MM.1S (cell line): ENCODE results near the gene ACAP2.

Experiments used
- DNase-seq: peaks from one replicate; pipeline ENCODE4 v3.0.0-alpha.2; 2015
- H2AFZ ChIP-seq: fragments of 300-600 bp; sonication (generic); 2 replicates; pipeline ENCODE4 v1.6.0; 2016; ENCODE audit warnings: antibody characterized with exemption, low read length
- H3F3A ChIP-seq: fragments of 300-600 bp; sonication (generic); 2 replicates; pipeline ENCODE4 v1.6.1; 2016; ENCODE audit warnings: mild to moderate bottlenecking, antibody characterized with exemption, low read length, moderate library complexity, mixed read lengths; ENCODE audit not compliant: insufficient read depth
- H3K27ac ChIP-seq: fragments of 300-600 bp; sonication (generic); 2 replicates; pipeline ENCODE4 v1.5.1; 2016; ENCODE audit warnings: mild to moderate bottlenecking, low read length
- H3K27me3 ChIP-seq: fragments of 300-600 bp; sonication (generic); replicated peaks from 2 replicates; pipeline ENCODE4 v1.6.0; 2016; ENCODE audit warnings: low read length; ENCODE audit not compliant: insufficient read depth
- H3K36me3 ChIP-seq: fragments of 300-600 bp; sonication (generic); replicated peaks from 2 replicates; pipeline ENCODE4 v1.6.1; 2016; ENCODE audit warnings: mild to moderate bottlenecking, low read length, mixed read lengths; ENCODE audit not compliant: insufficient read depth
- H3K4me1 ChIP-seq: fragments of 300-600 bp; sonication (generic); 2 replicates; pipeline ENCODE4 v1.6.1; 2016; ENCODE audit warnings: low read length, mixed read lengths
- H3K4me2 ChIP-seq: fragments of 300-600 bp; sonication (generic); 2 replicates; pipeline ENCODE4 v1.6.0; 2016; ENCODE audit warnings: low read depth, low read length
- H3K4me3 ChIP-seq: fragments of 300-600 bp; sonication (generic); 2 replicates; pipeline ENCODE4 v1.5.1; 2016; ENCODE audit warnings: low read length, mixed read lengths
- H3K79me2 ChIP-seq: fragments of 300-600 bp; sonication (generic); 2 replicates; pipeline ENCODE4 v1.6.1; 2016; ENCODE audit warnings: mixed run types, low read length, mixed read lengths
- H3K9ac ChIP-seq: fragments of 300-600 bp; sonication (generic); 2 replicates; pipeline ENCODE4 v1.6.1; 2016; ENCODE audit warnings: low read length, mixed read lengths
- H3K9me2 ChIP-seq: fragments of 300-600 bp; sonication (generic); replicated peaks from 2 replicates; pipeline ENCODE4 v1.6.1; 2016; ENCODE audit warnings: mild to moderate bottlenecking, low read length, mixed read lengths; ENCODE audit not compliant: insufficient read depth
- H3K9me3 ChIP-seq: fragments of 300-600 bp; sonication (generic); replicated peaks from 2 replicates; pipeline ENCODE4 v1.6.1; 2016; ENCODE audit warnings: mild to moderate bottlenecking, low read length, mixed read lengths; ENCODE audit not compliant: insufficient read depth
- H4K20me1 ChIP-seq: fragments of 300-600 bp; sonication (generic); 2 replicates; pipeline ENCODE4 v1.6.1; 2016; ENCODE audit warnings: mild to moderate bottlenecking, low read length, moderate library complexity, mixed read lengths; ENCODE audit not compliant: insufficient read depth
- CTCF ChIP-seq: fragments of 300-600 bp; sonication (generic); IDR thresholded peaks from 2 replicates; pipeline ENCODE4 v1.5.1; 2016; ENCODE audit warnings: antibody characterized with exemption, low read length, mixed read lengths
- EZH2 ChIP-seq: fragments of 300-600 bp; sonication (generic); optimal IDR thresholded peaks from 2 replicates; pipeline ENCODE3; 2017; ENCODE audit warnings: low read depth, mild to moderate bottlenecking, antibody characterized with exemption, low read length, mixed read lengths
- EZH2phosphoT487 ChIP-seq: fragments of 300-600 bp; sonication (generic); IDR thresholded peaks from 2 replicates; pipeline ENCODE4 v1.6.1; 2018; ENCODE audit warnings: antibody characterized with exemption, low read length

The ACAP2 gene

DNA sequence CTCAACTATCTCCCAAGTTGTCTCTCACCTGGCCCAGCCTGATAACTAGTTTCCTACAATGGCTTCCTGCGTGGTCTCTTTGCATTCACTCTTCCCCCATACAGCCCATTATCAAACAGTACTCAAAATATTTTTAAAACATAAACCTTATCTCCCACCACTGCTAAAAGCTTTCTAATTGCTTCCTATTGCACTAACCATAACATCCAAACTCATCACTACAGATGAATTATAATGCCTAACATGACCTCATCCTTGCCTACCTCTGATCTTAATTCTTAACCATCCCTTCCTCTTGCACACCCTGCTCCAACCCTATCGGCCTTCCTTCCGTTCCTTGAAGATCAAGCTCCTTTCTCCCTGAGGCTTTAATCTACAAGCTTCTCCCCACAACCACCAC is 17.0 kb downstream of the ACAP2 start:
- peaks cover 8% of the 10 kb centered on the region; the same call in 1 of the 2 replicates for H4K20me1 ChIP-seq
- H3K4me2 ChIP-seq, result no peak overlapping the region
- no peak for TF ChIP-seq CTCF
- TF ChIP-seq EZH2, result no peak
- TF ChIP-seq EZH2phosphoT487, result no peak
- no peaks in the 10 kb centered on the region for H3K4me1 ChIP-seq
- no peak overlapping the region for H3K27ac ChIP-seq
- no peaks in the 10 kb centered on the region for H3F3A ChIP-seq
- no peaks in the 10 kb centered on the region for H3K27me3 ChIP-seq
- H3K9me2 ChIP-seq, result no peaks in the 10 kb centered on the region
- DNase-seq, result no peak
- no peak overlapping the region for H2AFZ ChIP-seq
- no peaks in the 10 kb centered on the region for H3K36me3 ChIP-seq
- no peak overlapping the region for H3K4me3 ChIP-seq
- H3K9ac ChIP-seq, result no peak overlapping the region
- no peaks in the 10 kb centered on the region for H3K9me3 ChIP-seq
- H3K79me2 ChIP-seq, result peaks cover 94% of the 10 kb centered on the region

DNA sequence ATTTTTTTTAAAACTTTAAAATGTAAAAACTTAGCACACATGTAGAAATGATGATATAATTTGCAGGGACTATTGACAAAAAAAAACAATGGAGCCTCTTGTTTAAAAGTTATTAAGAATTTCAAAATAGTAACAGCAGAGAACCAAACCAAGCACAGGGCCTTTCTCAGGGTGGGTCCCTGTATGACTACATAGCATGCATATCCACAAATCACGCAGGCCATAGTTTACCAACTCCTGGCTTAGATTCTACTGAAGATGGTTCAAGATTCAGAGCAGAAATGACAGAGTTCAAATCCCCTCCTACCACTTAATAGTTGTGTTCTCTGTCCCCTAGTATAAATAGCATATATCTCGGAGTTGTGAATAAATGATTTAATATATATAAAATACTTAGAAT is 19.0 kb downstream of the ACAP2 start:
- peaks cover 8% of the 10 kb centered on the region; the same call in 1 of the 2 replicates for H4K20me1 ChIP-seq
- no peaks in the 10 kb centered on the region for H3K36me3 ChIP-seq
- H3K9me3 ChIP-seq, result no peaks in the 10 kb centered on the region
- no peak overlapping the region for H3K27ac ChIP-seq
- no peaks in the 10 kb centered on the region for H3K27me3 ChIP-seq
- H3K9me2 ChIP-seq, result no peaks in the 10 kb centered on the region
- DNase-seq, result no peak
- no peak overlapping the region for H3K4me2 ChIP-seq
- no peaks in the 10 kb centered on the region for H3F3A ChIP-seq
- TF ChIP-seq EZH2phosphoT487 (no peak), EZH2 (no peak), CTCF (no peak)
- peaks cover 90% of the 10 kb centered on the region for H3K79me2 ChIP-seq
- no peak overlapping the region for H2AFZ ChIP-seq
- H3K9ac ChIP-seq, result no peak overlapping the region
- H3K4me1 ChIP-seq, result no peaks in the 10 kb centered on the region
- H3K4me3 ChIP-seq, result no peak overlapping the region

- peaks cover 92% of the 10 kb centered on the region for H3K79me2 ChIP-seq
- H3K27ac ChIP-seq, result no peak overlapping the region
Observed at GRCh38 chr3:195421400-195421799, 21.4 kb downstream of the ACAP2 start.

More at GRCh38 chr3:195421400-195421799, 21.4 kb downstream of the ACAP2 start:
- H3K4me3 ChIP-seq, result no peak overlapping the region
- no peak overlapping the region for H2AFZ ChIP-seq
- no peaks in the 10 kb centered on the region for H3K9me2 ChIP-seq
- no peaks in the 10 kb centered on the region for H3F3A ChIP-seq
- no peak overlapping the region for H3K4me2 ChIP-seq
- DNase-seq, result no peak
- H3K9ac ChIP-seq, result no peak overlapping the region
- no peaks in the 10 kb centered on the region for H3K27me3 ChIP-seq
- H3K4me1 ChIP-seq, result no peaks in the 10 kb centered on the region
- no peaks in the 10 kb centered on the region for H3K36me3 ChIP-seq
- H4K20me1 ChIP-seq, result peaks cover 11% of the 10 kb centered on the region; the same call in 1 of the 2 replicates
- H3K9me3 ChIP-seq, result no peaks in the 10 kb centered on the region
- TF ChIP-seq EZH2, result no peak
- TF ChIP-seq CTCF, result no peak
